CD4-positive, alpha-beta T cell treated with Interleukin-21 for 1 hour (primary cell): ENCODE data around the gene ATCAY.
"Not testable (repeated sequence)": the region's sequence is repeated elsewhere in the genome, so short reads cannot be mapped to it uniquely, and the experiment has no call there.

Source experiments
- DNase-seq: peaks from one replicate; pipeline ENCODE4 v3.0.0-alpha.2; 2020

The ATCAY gene

DNA sequence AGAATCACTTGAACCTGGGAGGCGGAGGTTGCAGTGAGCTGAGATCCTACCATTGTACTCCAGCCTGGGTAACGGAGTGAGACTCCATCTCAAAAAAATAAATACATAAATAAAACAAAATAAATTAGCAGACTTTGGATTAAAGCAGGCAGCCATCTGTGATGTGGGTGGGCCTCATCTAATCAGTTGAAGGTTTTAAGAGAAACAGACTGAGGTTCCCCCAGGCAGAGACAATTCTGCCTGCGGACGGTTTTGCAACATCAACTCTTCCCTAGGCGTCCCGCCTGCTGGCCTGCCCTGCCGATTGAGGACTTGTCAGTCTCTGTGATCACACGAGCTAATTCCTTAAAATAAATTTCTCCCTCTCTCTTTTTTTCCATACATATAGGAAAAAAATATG lies 23.7 kb downstream of the ATCAY start:
- DNase-seq, result no peak

DNA sequence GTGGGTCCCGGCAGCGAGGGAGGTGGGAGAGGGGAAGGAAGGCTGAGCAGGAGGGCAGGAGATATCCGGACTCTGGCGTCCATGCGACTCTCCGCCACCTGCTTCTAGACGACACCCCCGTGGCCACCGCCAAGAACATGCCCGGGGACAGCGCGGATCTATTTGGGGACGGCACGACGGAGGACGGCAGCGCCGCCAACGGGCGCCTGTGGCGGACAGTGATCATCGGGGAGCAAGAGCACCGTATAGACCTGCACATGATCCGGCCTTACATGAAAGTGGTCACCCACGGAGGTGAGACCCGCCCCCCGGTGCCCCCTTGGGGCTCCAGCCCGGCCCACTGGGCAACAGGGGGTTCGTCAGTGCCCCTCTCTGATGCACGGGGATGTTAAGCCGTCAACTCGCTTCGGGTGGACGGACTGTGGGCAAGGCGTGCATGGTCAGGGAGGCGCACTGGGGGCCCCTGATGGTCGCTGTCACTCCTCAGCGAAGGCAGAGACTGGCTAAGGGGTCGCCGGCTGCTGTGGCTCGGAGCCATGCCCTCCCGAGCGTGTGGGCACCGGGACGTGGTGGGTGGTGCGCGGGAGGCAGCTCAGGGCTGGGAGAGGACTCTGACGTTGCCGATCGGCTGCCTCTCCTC lies 27.3 kb downstream of the ATCAY start:
- no peak for DNase-seq

DNA sequence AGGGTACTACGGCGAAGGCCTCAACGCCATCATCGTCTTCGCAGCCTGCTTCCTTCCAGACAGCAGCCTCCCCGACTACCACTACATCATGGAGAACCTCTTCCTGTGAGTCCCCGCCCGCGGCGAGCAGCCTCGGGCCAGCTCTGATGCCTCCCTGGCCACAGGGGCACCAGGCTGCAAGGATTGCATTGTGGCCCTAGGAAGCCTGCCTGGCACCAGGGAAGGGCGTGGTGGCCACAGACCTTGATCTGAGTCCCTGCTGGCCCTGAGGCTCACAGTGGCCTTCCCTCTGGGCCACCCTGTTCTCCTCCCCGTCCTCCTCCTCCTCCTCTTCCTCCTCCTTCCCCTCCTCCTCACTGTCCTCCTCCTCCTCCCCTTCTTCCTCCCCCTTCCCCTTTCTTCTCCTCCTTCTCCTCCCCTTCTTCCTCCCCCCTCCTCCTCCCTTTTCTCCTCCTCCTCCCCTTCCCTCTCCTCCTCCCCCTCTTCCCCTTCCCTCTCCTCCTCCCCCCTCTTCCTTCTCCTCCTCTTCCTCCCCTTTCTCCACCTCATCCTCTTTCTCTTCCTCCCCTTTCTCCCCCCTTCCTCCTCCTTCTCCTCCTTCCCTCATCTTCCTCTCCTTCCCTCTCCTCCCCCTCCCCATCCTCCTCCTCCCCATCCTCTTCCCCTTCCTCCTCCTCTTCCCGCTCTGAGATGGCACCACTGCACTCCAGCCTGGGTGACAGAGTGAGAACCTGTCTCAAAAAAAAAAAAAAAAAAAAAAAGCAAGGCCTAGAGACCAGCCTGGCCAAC lies 28.0 kb downstream of the ATCAY start:
- no peak for DNase-seq

DNA sequence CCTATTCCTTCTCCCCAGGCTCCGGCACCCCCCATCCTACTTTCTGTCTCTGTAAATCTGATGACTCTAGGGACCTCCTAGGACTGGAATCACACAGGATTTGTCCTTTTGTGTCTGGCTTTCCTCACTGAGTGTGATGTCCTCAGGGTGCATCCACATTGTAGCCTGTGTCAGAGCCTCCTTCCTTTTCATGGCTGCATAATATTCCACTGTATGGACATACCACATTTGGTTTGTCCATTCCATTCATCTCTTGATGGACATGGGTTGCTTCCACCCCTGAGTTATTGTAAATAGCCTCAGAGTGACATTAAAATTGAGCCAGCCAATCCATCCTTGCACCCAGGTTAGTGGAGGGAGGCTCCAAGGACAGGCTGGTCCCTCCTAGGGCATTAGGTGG lies 29.6 kb downstream of the ATCAY start:
- no peak for DNase-seq

DNA sequence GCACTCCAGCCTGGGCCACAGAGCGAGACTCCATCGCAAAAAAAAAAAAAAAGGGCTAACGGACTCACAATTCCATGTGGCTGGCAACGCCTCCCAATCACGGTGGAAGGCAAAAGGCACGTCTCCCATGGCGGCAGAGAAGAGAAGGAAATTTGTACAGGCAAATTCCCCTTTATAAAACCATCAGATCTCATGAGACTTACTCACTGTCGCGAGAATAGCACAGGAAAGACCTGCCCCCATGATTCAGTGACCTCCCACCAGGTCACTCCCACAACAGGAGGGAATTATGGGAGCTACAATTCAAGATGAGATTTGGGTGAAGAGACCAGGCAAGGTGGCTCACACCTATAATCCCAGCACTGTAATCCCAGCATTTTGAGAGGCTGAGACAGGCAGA lies 33.7 kb downstream of the ATCAY start:
- no peak for DNase-seq

DNA sequence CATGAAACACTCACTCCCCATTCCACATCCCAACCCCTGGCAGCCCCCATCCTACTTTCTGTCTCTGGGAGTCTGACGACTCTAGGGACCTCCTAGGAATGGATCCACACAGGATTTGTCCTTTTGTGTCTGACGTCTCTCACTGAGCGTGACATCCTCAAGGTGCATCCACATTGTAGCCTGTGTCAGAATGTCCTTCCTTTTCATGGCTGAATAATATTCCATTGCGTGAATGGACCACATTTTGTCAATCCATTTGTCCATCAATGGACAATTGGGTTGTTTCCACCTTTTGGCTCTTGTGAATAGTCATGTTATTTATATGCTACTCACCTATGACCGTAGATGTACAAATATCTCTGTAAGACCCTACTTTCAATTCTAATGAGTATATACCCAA lies 35.5 kb downstream of the ATCAY start:
- no peak for DNase-seq

DNA sequence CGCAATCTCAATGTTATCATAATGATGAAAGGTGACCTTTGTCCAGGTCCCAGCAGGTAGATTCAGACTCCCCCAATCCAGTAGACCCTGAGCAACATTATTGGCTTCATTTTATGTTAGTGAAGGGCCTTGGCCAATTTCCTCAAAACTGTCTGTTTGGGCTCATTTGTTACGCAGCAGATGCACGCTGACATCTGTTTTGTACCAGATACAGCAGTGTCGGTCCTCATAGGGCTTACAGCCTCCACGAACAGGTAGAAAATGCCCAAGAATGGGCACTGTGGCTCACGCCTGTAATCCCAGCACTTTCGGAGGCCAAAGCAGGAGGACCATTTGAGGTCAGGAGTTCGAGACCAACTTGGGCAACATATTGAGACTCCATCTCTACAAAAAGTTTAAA lies 39.3 kb downstream of the ATCAY start:
- no peak for DNase-seq

DNA sequence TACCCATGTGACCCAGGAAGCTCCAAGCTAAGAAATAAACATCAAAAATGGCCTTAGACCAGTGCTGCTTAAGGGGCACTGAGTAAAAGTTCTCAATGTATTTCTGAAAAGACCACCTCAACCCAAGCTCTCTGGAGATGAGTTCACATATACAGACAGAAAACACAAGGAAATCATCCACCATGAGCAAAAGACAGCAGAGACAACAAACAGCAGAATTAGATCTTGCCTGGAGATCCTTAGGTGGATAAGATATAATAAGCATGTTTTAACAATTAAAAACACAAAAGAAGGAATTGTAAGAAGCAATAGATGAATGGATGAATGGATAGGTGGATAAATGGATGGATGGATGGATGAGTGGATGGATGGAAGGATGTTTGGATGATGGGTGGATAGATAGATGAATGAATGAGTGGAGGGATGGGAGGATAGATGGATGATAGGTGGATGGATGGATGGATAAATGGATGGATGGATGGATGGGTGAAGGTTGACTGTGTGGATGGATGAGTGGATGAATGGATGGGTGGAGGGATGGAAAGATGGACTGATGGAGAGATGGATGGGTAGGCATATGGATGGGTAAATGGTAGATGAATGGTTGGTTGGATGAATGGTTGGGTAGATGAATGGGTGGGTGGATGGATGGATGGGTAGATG lies 42.7 kb downstream of the ATCAY start:
- DNase-seq, result no peak

DNA sequence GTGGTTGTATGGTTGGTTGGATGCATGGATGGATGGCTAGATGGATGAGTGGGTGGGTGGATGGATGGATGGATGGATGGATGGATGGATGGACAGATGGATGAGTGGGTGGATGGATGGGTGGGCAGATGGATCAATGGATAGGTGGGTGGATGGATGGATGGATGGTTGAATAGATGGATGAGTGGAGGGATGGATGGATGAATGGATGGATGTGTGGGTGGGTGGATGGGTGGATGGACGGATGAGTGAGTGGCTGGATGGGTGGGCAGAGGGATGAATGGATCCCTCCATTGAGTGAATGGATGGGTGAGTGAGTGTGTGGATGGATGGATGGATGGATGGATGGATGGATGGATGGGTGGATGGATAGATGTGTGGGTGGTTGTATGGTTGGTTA lies 43.4 kb downstream of the ATCAY start:
- no peak for DNase-seq

DNA sequence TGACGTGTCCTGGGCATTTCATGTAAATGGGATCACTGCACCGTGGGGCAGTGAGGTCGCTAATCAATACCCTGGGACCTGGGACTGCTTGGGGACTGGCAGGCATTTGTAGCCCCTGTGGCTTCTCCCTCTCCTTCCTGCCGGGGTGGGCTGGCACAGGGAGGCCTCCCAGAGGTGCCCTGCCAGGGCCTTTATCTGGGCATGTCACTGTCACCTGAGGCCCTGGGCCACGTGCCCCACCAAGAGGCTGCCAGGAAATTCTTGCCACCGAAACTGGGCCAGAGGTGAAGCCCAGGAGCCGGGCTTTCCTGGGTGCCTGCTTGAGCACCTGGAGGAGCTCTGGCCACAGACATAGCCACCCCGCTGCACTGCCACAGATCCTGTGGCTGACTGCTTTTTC lies 50.6 kb downstream of the ATCAY start:
- no peak for DNase-seq

DNA sequence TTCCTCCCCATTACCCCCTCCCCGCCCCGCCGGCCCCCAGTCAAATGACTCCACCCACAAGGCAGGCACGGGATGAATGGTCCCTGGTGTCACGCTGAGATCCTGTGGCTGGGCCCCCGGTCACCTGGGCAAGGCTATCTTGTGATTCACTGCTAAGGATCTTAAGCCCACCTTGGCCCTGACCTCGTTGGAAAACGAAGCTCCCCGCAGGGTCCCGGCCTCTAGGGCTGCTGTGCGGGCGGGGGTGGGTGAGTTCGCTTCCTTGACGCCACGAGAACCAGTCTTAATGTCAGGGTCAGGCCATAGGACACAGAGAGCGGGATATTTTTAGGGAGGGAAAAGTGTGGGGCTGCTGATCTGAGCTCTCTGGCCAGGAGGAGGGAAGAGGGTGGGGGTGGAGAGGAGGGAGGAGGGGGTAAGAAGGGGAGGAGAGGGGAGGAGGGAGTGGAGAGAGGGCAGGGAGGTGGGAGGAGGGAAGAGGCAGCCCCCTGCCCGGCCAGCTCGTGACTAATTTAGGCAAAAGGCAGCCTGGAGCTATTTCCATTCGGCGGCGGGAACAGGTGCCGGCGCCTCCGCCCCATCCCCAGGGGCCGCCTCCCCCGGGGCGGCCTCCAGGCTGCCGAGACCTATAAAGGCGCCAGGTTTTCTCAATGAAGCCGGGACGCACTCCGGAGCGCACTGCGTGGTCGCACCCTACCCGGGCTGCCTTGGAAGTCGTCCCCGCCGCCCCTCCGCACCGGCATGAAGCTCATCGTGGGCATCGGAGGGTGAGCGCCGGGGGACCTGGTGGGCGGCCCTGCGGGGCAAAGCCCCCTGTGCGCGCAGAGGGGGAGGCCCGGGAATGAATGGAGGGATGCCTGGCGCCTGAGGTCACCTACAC lies 52.7 kb downstream of the ATCAY start, which contains the start of gene NMRK2:
TSS of gene NMRK2 (plus strand) at position 139 of the 880 bp plus-strand sequence. CDS start at position 742, 603 bp downstream.
- DNase-seq, result no peak

DNA sequence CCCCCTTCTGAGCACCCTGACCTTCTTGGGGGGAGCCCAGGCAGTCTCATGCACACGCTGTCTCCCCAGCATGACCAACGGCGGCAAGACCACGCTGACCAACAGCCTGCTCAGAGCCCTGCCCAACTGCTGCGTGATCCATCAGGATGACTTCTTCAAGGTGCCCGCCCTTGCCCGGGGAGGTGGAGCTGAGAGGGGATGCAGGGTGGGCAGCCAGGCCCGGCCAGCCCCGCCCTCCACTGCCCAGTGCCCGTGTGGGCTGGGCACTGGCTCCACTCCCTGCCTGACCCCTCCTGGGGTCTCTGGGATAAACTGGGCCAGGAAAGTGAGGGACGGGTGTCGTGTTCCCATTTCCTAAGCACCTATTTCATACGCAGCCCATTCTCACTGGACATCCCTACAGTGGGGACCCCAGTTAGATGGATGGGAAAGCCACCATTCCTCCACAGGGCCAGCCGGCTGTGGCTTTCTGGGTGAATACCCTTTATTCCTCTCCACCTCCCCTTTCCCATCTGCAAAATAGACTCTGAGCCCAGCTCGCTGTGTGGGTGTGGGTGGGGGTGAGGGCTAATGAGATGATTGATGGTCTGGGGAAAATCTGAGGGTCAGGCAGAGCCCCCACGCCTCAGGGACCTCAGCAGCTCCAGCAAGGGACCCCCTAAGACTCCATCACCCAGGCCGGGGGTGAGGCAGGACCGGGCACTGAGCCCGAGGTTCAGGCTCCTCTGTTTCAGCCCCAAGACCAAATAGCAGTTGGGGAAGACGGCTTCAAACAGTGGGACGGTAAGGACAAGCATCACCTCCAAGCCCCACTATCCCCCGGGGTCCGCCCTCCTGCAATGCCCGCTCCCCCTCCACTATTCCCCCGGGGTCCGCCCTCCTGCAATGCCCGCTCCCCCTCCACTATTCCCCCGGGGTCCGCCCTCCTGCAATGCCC lies 56.3 kb downstream of the ATCAY start:
- no peak for DNase-seq

DNA sequence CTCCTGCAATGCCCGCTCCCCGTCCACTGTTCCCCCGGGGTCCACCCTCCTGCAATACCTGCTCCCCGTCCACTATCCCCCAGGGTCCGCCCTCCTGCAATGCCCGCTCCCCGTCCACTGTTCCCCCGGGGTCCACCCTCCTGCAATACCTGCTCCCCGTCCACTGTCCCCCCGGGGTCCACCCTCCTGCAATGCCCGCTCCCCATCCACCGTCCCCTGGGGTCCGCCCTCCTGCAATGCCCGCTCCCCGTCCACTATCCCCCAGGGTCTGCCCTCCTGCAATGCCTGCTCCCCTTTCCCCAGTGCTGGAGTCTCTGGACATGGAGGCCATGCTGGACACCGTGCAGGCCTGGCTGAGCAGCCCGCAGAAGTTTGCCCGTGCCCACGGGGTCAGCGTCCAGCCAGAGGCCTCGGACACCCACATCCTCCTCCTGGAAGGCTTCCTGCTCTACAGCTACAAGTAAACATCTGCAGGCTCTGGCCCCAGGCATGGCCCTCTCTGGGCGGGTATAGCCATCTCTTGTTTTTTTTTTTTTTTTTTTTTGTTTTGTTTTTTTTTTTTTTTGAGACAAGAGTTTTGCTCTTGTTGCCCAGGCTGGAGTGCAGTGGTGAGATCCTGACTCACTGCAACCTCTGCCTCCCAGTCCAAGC lies 57.9 kb downstream of the ATCAY start:
- not testable (repeated sequence) for DNase-seq

DNA sequence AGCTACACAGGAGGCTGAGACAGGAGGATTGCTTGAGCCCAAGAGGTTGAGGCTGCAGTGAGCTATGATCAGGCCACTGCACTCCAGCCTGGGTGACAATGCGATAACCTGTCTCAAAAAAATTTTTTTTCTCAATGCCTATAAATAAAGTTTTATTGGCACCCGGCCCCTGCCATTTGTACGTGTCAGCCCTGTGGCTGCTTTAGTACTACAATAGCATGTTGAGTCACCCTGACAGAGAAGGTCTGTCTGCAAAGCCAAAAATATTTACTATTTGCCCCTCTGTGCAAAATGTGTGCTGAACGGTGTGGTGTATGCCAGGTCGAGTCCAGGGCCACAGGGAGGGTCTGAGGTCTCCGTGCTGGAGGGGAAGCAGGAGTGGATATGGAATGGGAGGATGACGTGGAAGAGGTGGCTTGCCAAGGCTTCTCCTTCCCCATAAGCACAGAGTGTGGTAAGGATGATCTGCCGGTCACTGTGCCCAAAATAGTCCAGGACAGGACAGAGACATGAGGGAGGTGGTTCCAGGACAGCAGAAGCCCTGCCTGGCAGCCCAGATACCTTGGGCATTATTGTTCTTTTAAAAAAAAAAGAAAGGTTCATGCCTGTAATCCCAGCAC lies 62.4 kb downstream of the ATCAY start:
- no peak for DNase-seq

DNA sequence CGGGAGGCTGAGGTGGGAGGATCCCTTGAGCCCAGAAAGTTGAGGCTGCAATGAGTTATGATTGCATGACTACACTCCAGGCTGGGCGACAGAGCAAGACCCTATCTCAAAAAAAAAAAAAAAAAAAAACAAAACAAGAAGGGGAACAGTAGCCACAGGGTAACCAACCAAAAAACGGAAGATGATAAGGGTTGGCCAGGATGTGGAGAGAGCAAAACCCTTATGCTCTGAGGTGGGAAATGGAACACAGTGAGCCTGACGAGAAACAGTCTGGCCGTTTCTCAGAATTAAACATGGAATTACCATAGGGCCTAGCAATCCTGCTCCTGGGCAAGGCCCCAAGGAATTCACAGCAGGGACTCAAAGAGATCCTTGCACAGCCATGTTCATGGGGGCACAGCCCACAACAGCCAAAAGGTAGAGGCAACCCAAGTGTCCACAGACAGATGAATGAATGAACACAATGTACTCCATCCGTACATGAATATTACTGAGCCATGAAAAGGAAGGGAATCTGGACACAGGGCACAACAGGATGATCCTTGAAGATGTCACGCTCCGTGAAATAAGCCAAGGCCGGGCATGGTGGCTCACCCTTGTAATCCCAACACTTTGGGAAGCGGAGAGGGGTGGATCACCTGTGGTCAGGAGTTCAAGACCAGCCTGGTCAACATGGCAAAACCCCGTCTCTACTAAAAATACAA lies 63.7 kb downstream of the ATCAY start:
- DNase-seq, result no peak

DNA sequence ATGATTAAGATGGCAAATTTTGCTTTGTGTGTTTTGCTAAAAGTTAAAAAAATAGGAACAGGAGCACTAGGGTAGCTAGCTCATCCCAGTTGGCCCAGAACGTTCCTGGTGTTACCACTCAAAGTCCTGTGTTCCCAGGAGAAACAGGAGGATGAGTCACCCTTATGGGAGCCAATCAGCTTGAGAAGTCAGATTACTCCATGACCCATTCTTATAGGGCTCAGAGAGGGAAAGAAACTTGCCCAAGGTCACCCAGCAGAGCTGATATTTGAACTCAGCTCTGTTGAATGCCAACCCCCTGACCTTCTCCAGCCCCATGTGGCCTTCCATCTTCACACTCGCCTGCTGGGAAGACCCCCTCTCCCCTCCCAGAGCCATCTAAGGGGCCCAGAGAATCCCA lies 65.4 kb downstream of the ATCAY start:
- no peak for DNase-seq

DNA sequence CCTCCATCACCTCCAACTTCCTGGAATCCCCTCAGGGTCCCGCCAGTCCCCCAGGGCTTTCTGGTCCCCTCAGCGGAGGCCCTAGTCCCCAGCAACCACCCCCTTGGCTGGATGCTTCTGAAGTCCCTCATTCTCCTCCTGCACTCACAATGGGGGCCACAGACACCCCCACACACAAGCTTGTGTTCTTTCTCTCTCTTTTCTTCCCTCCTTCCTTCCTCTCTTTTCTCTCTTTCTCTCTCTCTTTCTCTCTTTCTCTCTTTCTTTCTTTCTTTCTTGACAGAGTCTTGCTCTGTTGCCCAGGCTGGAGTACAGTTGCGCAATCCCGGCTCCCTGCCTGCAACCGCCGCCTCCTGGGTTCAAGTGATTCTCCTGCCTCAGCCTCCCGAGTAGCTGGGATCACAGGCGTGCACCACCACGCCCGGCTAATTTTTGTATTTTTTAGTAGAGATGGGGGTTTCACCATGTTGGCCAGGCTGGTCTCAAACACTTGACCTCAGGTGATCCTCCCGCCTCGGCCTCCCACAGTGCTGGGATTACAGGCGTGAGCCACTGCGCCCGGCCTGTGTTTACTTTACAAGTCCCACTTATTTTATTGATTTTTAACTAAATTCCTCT lies 66.9 kb downstream of the ATCAY start:
- not testable (repeated sequence) for DNase-seq

DNA sequence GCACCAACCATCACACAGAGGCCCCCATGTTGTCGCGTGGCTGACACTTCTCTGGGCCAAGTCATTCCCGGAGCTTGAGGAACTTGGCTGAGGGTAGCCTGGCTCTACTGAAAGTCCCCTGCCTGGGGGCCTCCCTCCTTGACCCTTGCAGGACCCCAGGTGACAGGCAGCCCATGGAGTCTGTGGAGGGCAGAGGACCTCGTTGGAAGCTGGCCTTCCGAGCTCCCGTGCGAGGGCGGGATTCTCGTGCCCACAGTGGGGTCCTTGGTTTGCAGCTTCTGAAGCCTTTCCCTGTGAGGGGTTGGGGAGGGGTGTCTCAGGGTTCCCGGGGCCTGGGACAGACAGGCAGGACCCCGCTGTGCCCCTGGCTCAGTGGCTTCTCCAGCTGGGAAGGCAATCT lies 68.8 kb downstream of the ATCAY start:
- DNase-seq, result no peak

DNA sequence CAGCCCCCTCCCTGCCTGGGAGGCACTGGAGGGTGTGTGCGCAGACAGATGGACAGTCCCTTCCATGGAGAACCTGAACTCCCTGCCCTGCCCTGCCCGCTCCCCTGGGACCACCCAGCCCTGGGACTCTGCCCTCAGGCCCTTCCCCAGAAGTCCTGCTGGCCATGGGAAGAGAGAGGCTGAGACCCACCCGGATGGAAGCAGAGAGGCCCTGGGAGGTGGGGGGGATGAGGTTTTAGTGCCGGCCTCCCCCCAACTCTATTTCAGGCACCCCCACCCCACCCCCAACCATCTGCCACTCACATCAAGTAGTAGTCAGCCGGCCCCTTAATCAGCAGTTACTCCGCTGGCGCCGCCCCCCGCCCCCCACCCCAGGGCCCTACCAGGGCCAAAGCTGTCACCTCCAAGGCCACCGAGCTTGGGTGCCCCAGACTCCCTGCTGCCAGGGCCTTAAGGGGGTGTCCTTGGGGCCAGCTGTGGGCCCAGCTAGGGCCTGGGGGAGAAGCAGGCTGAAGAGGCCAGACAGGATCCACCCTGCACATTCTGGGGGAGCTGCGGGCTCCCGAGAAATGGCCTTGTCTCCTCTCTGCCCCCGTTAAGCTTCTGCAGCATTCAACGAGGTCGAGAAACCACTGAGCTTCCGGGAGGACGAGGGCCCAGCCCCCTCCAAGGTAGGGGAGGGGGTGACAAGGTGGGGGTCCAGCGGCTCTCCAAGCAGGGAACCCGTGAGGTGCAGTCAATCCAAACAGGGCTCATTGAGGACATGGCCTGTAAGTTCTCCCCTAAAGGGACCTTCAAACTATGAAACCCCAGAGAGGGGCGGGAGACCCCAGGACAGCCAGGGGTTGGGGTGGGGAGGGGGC lies 69.7 kb downstream of the ATCAY start:
- DNase-seq, result no peak
